GM21526 (cell line): ENCODE data around the gene WWOX.

Experiments used
- ATAC-seq: cut with Tn5 transposase; IDR thresholded peaks from one replicate; pipeline ENCODE4 v1.9.1; 2021; ENCODE audit warnings: moderate library complexity; ENCODE audit not compliant: unreplicated experiment, low FRiP score

Gene WWOX

GRCh38 chr16:79182616-79183015 is 1083.2 kb downstream of the WWOX start:
- ATAC-seq, result no peak

GRCh38 chr16:79183571-79183970 is 1084.1 kb downstream of the WWOX start:
- no peak for ATAC-seq

- no peak for ATAC-seq
Observed at GRCh38 chr16:79184464-79185030, 1085.1 kb downstream of the WWOX start.

- ATAC-seq, result no peak
Observed at GRCh38 chr16:79185711-79186110, 1086.3 kb downstream of the WWOX start.

GRCh38 chr16:79186196-79186595 is 1086.7 kb downstream of the WWOX start:
- no peak for ATAC-seq

- no peak for ATAC-seq
Observed at GRCh38 chr16:79188115-79188738, 1088.8 kb downstream of the WWOX start.

GRCh38 chr16:79188739-79189122 is 1089.3 kb downstream of the WWOX start:
- ATAC-seq, result no peak

- no peak for ATAC-seq
Observed at GRCh38 chr16:79190542-79190941, 1091.1 kb downstream of the WWOX start.

GRCh38 chr16:79191933-79192332 is 1092.5 kb downstream of the WWOX start:
- ATAC-seq, result no peak

- no peak for ATAC-seq
Observed at GRCh38 chr16:79192904-79193303, 1093.5 kb downstream of the WWOX start.

- ATAC-seq, result no peak
Observed at GRCh38 chr16:79194291-79194690, 1094.8 kb downstream of the WWOX start.

- no peak for ATAC-seq
Observed at GRCh38 chr16:79195938-79196337, 1096.5 kb downstream of the WWOX start.

GRCh38 chr16:79201436-79201835 is 1102.0 kb downstream of the WWOX start:
- no peak for ATAC-seq

GRCh38 chr16:79202977-79203376 is 1103.5 kb downstream of the WWOX start:
- no peak for ATAC-seq

- no peak for ATAC-seq
Observed at GRCh38 chr16:79204486-79204885, 1105.0 kb downstream of the WWOX start.

- ATAC-seq, result no peak
Observed at GRCh38 chr16:79206889-79207288, 1107.4 kb downstream of the WWOX start.

GRCh38 chr16:79209308-79209707 is 1109.9 kb downstream of the WWOX start:
- ATAC-seq, result no peak

GRCh38 chr16:79210607-79211006 is 1111.2 kb downstream of the WWOX start:
- ATAC-seq, result no peak

- ATAC-seq, result no peak
Observed at GRCh38 chr16:79211586-79211985, 1112.1 kb downstream of the WWOX start.

GRCh38 chr16:79212114-79212791 is 1112.8 kb downstream of the WWOX start:
- no peak for ATAC-seq

- ATAC-seq, result no peak
Observed at GRCh38 chr16:79213214-79213613, 1113.8 kb downstream of the WWOX start.

- ATAC-seq, result no peak
Observed at GRCh38 chr16:79215289-79215688, 1115.8 kb downstream of the WWOX start.
